Left forelimb (tissue), 1 donor: Measurements from ENCODE around the gene TBC1D22A.
"Not testable (repeated sequence)": the region's sequence is repeated elsewhere in the genome, so short reads cannot be mapped to it uniquely, and the experiment has no call there.

Experiments used
- DNase-seq: peaks from one replicate; pipeline ENCODE4 v3.0.0-alpha.2; 2018; ENCODE audit warnings: low spot score

The TBC1D22A gene

GRCh38 chr22:46774253-46774979, 12.0 kb downstream of the TBC1D22A start:
- no peak for DNase-seq

DNA sequence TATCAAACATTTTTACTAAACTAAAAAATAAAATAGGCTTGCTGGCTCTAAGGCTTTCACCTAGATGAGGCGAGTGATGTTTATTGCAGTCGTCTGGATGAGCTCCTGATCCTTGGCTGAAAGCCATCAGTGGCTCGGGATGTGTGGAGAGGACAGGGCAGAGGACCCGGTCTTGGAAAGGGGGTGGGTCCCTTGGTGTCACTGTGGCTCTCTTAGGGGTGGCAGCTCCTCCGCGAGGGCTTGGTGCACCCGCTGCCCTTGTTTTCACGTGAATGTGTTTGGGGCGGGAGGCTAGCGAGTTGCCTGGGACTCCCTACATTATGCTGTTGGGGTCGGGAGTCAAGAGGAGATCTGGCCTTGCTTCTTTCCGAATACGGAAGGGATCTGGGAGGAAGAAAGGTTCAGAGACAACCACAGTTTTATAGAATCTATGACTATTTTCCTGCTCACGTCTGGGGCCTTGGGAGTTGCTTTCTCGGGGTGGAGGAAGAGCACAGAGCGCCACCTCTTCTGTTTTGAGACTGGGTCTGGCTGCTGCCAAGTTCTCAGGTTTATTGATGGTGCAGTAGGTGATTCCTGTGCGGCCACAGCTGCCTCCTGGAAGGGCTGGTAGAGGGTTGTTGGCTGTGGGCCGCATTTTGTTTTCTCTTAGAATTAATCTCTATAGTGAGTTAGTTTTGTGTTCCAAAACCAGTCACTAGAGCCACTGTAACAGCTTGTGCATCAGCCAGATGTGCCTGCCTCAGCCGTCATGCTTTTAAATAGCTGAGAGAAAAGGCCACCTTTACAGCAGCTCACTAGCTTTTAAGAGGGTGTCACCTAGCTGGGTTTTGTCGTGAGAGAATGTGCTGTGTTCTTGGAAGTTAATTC, 12.8 kb downstream of the TBC1D22A start:
- no peak for DNase-seq

DNA sequence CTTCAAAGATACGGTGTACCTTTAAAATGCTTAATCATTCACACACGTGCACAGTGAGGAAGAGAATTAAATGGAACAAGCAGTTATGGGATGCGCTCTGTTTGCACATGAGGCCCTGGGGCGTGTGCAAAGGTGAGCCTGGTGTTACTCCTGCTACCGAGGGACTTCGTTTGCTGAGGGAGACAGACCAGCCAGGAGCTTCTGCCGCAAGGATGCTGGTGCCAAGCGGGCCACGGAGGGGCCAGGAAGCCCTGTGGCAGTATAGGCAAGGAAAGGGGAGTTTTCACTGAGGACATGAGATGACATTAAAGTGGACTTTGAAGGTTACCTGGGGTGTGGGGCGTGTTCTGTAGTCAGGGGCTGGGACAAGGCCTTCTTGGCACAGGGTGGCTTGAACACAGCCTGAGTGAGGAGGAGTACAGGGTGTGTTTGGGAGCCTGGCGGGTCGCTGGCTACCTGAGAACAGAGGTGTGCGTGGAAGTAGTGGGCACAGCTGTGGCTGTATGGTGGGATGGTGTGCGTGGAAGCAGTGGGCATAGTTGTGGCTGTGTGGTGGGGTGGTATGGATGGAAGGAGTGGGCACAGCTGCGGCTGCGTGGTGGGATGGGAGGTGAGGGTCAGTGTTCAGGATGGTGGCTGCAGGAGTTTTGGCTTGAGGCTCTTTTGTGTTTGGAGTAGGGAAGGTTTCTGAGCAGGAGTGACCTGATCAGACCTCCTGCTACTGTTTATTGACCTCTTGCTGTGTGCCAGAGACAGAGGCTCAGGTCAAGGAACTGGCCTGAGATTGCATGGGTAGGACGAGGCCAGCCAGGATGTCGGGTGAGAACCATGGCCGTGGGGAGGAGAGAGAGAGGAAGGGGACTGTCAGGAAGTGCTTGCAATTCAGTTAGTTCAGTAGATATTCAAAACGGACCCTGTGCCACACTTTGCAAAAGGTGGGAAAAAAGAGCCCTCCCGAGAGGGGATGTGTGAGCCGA, 13.7 kb downstream of the TBC1D22A start:
- no peak for DNase-seq

GRCh38 chr22:46776876-46777608, 14.6 kb downstream of the TBC1D22A start:
- no peak for DNase-seq

DNA sequence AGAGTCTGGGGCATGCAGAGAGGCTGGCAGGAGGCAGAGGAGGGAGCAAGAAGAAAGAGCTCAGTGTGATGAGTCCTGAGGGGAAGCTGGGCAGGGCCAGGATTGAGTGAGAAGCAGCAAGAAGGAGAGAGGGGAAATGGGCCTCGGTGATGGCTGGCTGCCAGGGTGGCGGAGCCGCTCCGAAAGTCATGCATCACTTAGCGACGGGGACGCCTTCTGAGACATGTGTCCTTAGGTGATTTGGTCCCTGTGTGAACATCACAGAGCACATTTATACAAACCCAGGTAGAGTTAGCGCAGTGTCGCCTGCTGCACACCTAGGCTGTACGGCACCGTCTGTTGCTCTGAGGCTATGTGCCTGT, 15.1 kb downstream of the TBC1D22A start:
- no peak for DNase-seq

GRCh38 chr22:46779023-46779422, 16.6 kb downstream of the TBC1D22A start:
- DNase-seq: no peak

- DNase-seq: no peak
Observed at GRCh38 chr22:46779651-46780050, 17.2 kb downstream of the TBC1D22A start.

- DNase-seq: no peak
Observed at GRCh38 chr22:46780453-46780852, 18.0 kb downstream of the TBC1D22A start.

- DNase-seq: no peak
Observed at GRCh38 chr22:46781291-46781690, 18.8 kb downstream of the TBC1D22A start.

- DNase-seq: not testable (repeated sequence)
Observed at GRCh38 chr22:46782200-46782599, 19.8 kb downstream of the TBC1D22A start.

DNA sequence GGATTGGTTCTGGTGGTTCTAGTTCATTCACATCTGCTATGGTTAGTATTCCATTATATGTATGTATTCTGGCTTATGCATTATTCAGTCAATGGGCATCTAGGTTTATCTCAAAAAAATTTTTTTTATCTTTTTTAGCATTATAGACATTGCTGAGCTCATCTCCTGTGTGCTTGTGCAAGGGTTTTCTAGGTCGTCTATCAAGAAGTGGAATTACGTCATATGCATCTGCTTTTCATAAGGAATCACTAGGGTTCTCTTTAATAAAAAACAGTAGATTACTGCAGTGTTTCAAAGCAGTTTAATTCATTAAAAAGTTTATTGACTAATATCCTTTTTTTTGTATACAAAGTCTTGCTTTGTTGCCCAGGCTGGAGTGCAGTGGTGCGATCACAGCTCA, 21.3 kb downstream of the TBC1D22A start:
- DNase-seq: no peak

DNA sequence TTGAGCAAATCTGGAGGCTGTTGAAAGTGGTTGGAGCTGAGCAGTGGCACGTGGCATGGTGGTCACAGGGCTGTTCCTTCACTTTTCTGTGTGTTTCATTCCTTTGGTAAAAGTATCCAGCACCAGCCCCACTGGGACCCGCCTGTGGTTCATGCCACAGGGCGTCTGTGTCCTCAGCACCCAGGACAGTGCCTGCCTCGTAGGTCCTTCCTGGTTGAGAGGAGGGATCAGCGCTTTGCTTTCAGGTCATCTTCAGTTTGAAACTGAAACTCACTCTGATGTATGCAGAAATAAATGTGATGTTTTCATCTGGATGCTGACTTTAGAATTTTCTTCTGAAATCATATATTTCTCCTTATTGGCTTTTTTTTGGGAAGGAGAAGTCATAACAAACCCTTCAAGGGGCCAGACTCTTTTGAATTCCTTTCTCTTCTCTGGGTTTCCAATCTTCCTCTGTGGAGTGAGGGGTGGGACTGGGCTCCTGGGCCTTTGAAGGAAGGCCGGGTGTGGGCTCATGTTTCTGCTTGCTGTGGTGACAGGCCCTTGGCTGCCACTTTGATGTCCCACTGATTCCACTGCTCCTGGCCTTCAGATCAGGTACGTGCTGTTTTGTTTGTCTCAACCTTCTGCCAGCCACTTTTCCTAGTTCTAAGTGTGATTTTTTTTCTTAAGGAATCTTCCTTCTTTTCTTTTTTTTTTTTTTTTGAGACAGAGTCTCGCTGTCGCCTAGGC, 26.2 kb downstream of the TBC1D22A start:
- DNase-seq: no peak

- no peak for DNase-seq
Observed at GRCh38 chr22:46789992-46790391, 27.5 kb downstream of the TBC1D22A start.

GRCh38 chr22:46791201-46791731, 28.8 kb downstream of the TBC1D22A start:
- DNase-seq: no peak

GRCh38 chr22:46792061-46792796, 29.8 kb downstream of the TBC1D22A start:
- DNase-seq: no peak

DNA sequence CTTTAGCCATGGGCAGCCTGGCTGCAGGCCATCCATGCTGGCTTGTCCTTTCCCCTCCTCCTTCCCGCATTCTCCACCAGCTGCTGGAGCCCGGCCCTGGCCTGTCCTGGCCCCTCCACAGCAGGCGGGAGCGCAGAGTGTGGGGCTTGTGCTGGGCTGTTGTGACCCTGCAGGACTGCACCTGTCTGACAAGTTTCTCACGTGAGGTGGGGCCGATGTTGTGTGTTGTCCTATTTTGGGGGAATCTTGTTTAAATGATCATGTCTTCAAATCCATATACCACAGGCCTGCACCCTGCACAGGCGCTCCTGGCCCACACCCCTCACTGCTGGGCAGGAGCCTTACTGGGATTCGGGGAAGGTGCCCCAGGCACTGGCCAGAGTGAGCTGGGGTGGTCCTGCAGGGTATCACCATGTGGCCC, 30.4 kb downstream of the TBC1D22A start:
- DNase-seq: no peak

DNA sequence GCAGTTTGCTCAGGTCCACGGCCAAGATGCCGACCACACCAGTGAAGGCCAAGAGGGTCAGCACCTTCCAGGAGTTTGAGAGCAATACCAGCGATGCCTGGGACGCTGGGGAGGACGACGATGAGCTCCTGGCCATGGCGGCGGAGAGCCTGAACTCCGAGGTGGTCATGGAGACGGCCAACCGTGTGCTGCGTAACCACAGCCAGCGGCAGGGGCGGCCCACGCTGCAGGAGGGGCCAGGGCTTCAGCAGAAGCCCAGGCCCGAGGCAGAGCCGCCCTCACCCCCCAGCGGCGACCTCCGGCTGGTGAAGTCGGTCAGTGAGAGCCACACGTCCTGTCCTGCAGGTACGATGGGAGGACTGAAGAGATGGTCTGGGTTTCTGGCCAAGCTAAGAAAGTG, 31.0 kb downstream of the TBC1D22A start:
- DNase-seq: no peak

DNA sequence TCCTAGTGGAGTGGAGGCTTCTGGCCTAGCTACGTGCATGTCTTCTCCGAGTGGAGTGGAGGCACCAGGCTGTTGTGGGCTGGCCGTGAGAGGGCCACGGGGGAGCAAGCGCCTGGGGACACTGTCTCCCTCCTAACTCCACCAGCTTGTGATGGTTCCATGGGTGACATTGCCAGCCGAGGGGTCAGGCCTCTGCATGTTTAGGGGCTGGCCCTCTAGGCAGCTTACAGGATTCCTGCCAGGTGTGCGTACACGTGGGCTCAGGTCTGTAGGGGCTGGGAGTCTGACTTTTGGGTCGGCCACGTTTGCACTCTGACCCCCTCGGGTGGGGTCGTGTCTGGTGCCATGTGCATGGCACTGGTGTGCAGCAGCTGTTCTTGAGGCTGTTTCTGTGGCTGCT, 31.6 kb downstream of the TBC1D22A start:
- no peak for DNase-seq

- no peak for DNase-seq
Observed at GRCh38 chr22:46794491-46794890, 32.0 kb downstream of the TBC1D22A start.

DNA sequence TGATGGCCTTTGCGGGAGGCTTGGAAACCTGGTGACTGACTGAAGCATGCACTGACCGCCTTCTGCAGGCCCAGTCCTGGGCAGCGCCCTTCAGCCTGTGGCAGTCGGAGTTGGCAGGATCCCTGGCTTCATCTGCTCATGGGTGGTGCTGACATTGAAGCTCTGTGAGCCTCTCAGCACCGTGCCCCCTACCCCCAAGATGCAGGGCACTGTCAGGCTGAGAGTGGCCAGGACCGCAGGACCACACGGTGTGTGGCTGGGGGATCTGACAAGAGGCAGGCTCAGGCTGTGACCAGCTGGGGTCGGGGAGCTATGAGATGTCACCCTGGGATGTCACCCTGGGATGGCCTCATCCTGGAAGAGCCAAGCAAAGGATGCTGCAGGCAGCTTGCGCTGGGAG, 32.7 kb downstream of the TBC1D22A start:
- DNase-seq: no peak
